HG03457 (cell line): ENCODE measurements around the gene TCHP.

Source experiments
- ATAC-seq: cut with Tn5 transposase; IDR thresholded peaks from one replicate; pipeline ENCODE4 v1.9.1; 2021; ENCODE audit warnings: moderate number of reproducible peaks; ENCODE audit not compliant: unreplicated experiment

TCHP gene

DNA sequence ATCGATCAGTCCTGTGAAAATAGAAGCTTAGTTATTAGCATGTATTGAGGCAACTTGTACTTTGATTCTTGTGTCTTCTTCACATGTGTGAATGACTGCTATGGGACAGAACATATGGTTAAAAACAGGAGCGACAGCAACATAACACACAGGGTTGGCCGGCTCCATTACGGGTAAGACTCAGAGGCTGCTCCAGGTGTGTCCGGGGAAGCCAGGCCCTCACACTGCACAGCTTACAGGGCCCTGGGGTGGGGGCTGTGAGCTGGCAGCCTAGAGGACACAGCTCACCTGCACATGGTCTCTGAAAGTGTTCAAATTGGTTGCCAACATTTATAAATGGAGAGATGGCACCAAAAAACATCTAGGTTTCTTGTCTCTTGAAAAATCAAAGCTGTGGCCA, 31.1 kb downstream of the TCHP start:
- no peak for ATAC-seq

GRCh38 chr12:109932878-109933503, 32.9 kb downstream of the TCHP start:
- ATAC-seq: no peak

GRCh38 chr12:109934026-109934425, 34.0 kb downstream of the TCHP start:
- ATAC-seq: no peak

- ATAC-seq: no peak
Measured at GRCh38 chr12:109937371-109937770, 37.3 kb downstream of the TCHP start.

GRCh38 chr12:109938947-109939346, 38.9 kb downstream of the TCHP start:
- no peak for ATAC-seq

DNA sequence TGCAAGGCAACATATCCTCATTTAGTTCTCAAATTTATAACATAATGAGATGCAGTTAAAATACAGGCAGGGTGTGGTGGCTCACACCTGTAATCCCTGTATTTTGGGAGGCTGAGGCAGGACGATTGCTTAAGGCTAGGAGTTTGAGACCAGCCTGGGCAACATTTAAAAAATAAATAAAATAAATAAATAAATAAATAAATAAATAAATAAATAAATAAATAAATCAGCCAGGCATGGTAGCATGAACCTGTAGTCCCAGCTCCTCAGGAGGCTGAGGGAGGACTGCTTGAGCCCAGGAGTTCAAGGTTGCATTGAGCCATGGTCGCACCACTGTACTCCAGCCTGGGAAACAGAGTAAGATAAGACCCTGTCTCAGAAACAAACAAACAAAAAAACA, 39.4 kb downstream of the TCHP start:
- no peak for ATAC-seq

DNA sequence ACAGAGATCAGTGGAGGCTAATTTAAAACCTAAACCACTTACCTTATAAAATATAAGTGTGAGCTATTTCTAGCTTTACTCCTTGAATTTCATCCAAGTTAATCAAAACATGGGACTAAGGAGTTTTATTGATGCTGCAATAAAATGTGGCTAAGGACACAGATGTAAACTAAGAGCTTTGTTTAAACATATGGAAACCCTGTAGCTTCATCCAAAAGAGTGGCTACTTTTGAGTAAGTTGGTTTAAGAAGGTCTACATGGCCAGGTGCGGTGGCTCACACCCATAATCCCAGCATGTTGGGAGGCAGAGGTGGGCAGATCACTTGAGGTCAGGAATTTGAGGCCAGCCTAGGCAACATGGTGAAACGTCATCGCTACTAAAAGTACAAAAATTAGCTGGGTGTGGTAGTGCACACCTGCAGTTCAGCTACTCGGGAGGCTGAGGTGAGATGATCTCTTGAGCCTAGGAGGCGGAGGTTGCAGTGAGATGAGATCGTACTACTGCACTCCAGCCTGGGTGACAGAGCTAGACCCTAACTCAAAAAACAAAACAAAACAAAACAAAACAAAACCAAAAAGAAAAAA, 40.4 kb downstream of the TCHP start:
- ATAC-seq: no peak

GRCh38 chr12:109943811-109944210, 43.7 kb downstream of the TCHP start:
- no peak for ATAC-seq

DNA sequence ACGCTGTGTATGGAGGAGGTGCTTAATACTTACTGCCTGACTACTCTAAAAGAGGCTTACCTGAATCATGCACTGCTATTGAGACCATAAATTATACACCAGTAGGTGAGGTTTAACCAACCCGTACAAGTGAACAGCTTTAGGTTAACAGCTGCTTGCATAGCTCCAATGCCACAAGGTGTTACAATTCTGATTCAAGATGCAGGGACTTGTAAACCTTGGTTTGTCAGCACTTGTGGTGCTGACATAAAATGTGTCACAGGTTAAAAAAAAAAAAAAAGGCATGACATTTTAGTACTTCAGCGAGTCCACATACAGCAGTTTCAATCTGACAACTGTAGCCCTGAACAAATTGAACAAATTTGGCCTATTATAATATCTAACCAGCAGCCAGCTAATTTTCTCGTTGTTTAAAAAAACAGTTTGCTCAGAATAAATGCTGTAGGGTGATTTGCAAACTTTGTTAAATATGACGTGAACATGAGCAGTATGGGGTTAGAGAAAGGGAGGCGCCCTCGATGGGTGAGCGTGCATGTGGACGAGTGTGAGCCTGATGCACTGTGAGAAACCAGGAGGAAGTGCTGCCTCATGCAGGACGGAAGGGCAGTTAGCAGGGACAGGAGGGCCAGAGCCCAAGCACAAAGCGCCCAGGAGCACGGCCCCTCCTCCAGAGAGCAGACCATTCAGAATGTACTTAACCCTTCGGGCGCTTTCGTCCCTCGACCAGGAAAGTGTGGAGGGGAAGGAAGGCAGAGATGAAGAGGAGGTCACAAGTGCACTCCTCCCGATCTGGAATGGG, 44.7 kb downstream of the TCHP start:
- no peak for ATAC-seq

DNA sequence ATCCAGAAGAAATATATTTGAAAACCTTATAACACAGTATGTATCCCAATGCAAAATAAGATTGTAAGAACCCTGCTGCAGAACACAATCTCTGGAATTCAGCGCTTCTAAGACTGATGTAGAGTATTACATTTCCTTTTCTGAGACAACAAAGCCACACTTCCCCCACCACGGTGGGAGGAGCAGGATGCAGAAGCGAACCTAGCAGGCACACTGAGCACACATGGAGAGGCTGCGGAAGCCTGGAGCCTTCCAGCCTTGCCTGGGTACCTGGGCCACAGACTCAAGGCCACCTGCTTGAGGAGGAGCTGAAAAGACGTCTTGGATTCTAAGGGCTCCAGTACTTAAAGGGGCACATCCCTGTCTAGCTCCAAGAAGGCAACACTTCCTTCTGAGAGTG, 46.4 kb downstream of the TCHP start:
- ATAC-seq: no peak

- no peak for ATAC-seq
Measured at GRCh38 chr12:109946913-109947312, 46.8 kb downstream of the TCHP start.

DNA sequence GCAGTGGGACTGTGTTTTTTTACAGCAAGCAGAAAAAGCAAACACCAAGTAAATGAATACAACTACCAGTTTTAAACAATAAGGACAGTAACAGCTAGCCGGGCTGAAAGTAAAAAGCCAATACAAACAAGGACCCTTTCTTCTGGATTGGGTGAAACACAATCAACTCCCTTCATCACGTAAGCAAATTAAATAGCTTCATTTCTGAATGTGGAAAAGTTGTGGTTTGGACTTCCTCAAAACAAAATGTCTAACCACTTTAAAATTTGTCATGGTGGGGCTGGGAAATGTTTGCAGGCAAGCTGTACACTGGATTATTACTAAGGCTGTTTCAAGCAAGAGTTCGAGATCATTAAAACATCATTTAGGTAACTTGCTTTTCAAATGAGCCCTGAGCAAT, 47.4 kb downstream of the TCHP start:
- no peak for ATAC-seq

DNA sequence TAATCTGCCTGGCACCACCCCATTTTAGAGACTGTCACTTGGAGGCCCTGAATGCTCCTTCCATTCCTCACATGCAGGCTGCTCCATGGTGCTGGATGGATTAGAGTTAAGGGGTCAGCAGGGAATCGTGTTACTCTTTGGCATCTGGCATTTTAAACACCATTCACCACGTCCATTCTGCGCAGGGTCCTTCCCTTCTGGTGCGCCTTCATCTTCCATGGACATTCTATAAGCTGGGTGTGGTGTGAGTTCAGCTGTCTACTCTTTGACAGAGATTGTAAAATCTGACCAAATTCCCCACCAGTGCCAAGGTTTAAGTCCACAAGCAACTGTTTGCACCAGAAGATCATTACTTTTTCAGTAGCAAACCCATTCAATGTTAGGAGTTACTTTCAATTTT, 48.3 kb downstream of the TCHP start:
- no peak for ATAC-seq

DNA sequence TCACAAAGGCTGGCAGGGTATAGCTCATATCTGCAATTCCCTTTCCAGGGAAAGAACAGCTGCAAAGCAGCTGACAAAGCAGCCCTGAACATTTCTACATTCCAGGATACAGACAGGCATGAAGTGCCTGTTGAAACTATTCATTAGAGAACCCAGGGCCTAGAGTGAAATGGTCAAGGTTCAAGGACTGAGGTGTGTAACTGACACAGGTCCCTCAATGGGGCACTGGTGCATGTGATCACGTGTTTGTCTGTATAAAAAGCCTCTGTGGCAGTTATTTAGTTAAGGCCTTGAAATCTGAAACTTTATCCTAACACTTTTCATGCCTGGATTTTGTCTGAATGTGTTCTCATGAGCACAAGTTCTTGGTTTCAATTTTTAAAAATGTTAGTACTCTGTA, 49.0 kb downstream of the TCHP start:
- ATAC-seq: no peak

DNA sequence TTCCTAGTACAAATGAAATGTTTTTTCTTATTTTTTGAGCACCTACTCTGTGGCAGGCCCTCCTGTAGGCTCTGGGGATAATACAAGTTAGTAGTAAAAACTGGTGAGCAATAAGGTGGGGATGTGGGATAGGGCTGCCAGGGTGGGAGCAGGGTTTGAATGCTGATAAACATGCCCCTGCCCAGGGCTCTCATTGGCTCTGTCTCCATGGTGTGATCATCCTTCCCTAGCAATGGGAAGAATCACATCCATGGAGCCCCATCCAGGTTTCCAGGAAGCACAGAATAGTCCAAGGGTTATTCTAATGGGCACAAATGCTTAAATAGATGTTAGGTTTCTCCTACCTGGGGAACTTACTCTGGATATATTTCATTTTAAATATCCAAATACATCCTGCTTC, 50.6 kb downstream of the TCHP start:
- ATAC-seq: no peak

GRCh38 chr12:109951136-109951535, 51.1 kb downstream of the TCHP start:
- no peak for ATAC-seq

- ATAC-seq: no peak
Measured at GRCh38 chr12:109951751-109952150, 51.7 kb downstream of the TCHP start.

GRCh38 chr12:109952160-109952858, 52.2 kb downstream of the TCHP start:
- no peak for ATAC-seq

DNA sequence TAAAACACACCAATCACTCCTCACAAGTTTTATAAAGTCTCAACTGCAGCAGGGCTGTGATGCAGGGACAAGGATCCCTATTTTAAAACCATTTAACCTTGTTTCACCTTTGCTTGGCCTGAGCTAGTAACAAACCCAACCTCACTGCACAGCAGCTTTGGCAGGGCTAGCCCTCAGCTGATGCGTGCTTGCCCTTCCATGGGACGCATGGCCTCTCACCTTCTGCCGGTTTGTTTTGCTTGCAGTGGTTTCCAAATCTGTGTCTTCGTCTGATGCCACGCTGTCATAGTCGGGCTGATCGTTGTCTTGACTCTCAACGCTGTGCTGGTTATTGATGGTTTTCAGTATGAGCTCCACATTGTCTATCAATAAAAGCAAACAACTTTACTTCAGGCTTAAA, 52.8 kb downstream of the TCHP start:
- no peak for ATAC-seq

DNA sequence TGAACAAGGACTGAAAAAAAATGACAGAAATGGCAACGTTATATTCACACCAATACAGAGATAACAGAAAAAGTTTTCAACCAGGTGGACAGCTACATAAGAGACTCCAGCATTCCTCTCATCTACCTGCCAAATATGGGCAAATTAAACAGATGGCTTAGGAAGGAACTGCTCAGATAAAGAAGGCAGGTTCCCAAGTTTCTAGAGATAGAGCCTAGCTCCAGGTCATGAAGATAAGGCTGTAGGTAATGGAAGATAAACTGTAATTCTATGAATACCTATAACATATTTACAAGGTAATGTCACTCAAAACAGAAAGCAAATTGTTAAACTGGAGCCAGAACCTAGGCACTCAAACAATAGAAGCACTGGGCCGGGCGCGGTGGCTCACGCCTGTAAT, 53.6 kb downstream of the TCHP start:
- ATAC-seq: no peak

GRCh38 chr12:109958374-109958773, 58.3 kb downstream of the TCHP start:
- no peak for ATAC-seq
